Choroid plexus epithelial cell (primary cell): Measurements from ENCODE around the gene DSP.

ENCODE experiments used
- DNase-seq: peaks from one replicate; pipeline ENCODE4 v3.0.0-alpha.2; 2010; ENCODE audit warnings: low read depth
- H3K4me3 ChIP-seq: 2 replicates; pipeline ENCODE4 v1.5.1; 2011; ENCODE audit warnings: low read depth, mild to moderate bottlenecking, control low read depth, low read length, moderate library complexity
- TF ChIP-seq, protein P1 (sequence below): conservative IDR thresholded peaks from 2 replicates; pipeline ENCODE4 v1.5.1; 2011; ENCODE audit warnings: low read depth, mild to moderate bottlenecking, control low read depth, inconsistent platforms, low read length, moderate library complexity

The DSP gene

DNA sequence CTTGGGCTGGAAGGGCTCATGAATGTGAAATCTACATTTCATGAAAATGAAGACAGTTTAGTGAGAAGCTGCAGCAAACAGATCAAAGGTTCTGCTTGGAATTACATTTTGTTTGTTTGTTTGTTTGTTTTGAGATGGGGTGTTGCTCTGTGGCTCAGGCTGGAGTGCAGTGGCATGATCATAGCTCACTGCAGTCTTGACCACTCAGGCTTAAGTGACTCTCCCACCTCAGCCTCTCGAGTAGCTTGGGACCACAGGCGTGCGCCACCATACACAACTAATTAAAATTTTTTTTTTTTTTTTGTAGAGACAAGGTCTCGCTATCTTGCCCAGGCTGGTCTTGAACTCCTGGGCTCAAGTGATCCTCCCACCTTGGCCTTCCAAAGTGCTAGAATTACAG lies 5.8 kb downstream of the DSP start:
- no peak overlapping the region for H3K4me3 ChIP-seq
- DNase-seq = no peak
- TF ChIP-seq, protein P1, sequence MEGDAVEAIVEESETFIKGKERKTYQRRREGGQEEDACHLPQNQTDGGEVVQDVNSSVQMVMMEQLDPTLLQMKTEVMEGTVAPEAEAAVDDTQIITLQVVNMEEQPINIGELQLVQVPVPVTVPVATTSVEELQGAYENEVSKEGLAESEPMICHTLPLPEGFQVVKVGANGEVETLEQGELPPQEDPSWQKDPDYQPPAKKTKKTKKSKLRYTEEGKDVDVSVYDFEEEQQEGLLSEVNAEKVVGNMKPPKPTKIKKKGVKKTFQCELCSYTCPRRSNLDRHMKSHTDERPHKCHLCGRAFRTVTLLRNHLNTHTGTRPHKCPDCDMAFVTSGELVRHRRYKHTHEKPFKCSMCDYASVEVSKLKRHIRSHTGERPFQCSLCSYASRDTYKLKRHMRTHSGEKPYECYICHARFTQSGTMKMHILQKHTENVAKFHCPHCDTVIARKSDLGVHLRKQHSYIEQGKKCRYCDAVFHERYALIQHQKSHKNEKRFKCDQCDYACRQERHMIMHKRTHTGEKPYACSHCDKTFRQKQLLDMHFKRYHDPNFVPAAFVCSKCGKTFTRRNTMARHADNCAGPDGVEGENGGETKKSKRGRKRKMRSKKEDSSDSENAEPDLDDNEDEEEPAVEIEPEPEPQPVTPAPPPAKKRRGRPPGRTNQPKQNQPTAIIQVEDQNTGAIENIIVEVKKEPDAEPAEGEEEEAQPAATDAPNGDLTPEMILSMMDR = no peak

DNA sequence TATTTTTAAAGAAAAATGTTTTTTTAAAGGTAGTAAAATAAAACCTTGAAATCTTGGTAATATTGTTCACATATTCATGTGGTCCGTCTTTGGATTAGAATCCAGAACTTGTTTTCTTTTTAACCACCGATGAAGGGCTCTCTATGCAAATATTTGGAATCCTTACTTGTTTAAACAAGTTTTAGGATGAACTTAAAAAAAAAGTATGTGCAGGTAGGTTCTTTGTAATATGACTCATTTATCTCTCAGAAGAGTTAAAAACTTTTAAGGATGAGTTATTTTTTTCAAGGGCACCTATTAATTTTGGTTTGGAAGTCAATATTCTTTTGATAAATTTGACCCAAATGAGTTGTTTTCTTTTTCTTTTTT lies 8.9 kb downstream of the DSP start:
- TF ChIP-seq, protein P1 = no peak
- no peak overlapping the region for H3K4me3 ChIP-seq
- DNase-seq = no peak

DNA sequence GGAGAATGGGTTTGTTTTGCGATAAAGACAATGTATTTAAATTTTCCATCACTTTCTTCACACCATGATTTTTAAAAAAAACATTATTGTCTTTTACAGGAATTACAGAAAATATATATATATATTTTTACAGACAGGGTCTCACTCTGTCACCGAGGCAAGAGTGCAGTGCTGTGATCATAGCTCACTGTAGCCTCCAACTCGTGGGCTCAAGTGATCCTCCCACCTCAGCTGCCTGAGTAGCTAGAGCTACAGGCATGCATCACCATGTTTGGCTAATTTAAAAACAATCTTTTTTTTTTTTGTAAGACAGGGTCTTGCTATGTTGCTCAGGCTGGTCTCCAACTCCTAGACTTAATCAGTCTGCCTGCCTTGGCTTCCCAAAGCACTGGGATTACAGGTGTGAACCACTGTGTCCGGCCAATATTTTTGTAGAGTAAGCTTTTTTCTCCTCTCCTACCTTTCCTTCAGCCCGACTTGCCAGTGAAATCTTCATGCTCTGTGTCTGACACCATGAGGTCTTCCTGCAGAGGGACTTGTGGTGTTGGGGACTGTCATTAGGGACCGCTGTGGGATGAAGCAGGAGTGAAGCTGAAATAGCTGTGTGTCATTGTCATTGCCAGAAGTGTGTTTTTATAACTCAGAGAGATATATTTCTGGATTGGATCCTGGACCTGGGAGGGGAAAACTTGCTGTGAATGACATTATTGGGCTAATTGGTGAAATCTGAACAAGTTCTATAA lies 13.2 kb downstream of the DSP start:
- DNase-seq = no peak
- H3K4me3 ChIP-seq = no peak overlapping the region
- TF ChIP-seq, protein P1 = no peak

DNA sequence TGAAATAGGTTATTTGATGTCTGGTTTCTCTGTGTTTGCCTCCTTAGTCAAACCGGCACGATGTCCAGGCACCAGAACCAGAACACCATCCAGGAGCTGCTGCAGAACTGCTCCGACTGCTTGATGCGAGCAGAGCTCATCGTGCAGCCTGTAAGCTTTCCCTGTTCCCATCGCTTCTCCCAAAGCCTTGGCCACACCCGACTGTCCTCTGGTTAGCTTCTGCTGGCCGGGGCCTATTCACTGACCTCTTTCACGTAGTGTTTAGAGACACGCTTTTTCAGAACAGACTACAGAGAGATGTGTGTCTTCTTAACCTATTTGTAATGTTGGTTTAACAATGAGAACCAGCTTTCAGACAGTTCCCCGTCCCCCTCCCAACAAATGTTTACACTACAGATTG lies 14.2 kb downstream of the DSP start:
- DNase-seq = no peak
- no peak overlapping the region for H3K4me3 ChIP-seq
- TF ChIP-seq, protein P1 = no peak

DNA sequence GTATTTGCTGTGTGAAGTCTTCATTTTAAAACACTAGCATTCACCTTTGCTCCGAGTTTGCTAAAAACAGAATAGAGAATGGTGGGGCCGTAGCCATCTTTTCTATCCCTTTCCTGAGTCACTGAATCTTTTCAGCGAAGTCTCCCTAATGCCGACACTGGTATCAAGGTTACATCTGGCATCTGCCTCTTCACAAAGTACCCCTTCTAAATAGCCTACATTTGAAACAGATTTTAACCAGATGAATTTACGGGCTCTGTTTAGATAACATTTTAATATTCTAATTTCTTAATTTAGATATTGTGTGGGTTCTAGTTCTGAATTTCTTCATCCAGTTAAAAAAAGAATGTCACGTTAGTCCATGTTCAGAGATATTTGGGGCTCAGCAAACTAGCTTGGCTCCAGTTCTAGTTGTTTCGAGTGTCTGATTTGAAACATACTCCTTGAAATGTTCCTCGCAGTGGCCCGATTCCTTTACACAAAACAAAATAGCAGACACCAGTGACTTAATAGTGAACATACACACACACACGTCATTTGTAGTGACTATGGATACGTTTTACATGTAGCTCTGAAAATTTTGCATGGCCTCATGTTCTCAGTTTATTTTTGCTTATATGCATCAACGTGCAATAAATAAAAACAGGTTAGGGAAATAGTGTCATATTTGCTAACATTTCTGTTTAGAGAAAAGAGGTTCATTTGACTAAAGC lies 15.1 kb downstream of the DSP start:
- H3K4me3 ChIP-seq = no peak overlapping the region
- TF ChIP-seq, protein P1 = no peak
- no peak for DNase-seq

DNA sequence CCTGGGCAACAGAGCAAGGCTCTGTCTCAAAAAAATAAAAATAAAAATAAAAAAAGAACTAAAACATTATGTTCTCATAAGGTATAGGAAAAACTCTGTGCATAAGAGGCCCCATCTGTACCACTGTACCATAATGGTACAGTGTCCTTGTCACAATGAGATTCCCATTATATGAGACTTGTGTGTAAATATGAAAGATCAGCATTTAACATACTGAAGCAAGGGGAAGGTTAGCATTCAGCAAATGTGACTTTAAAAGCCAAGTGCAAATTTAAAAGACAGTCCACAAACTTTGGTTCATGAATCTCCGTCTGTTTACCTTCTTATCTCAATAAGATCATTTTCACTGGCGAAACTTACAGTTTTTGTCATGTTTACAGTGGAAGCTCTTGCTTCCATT lies 16.2 kb downstream of the DSP start:
- no peak overlapping the region for H3K4me3 ChIP-seq
- no peak for DNase-seq
- TF ChIP-seq, protein P1 = no peak

DNA sequence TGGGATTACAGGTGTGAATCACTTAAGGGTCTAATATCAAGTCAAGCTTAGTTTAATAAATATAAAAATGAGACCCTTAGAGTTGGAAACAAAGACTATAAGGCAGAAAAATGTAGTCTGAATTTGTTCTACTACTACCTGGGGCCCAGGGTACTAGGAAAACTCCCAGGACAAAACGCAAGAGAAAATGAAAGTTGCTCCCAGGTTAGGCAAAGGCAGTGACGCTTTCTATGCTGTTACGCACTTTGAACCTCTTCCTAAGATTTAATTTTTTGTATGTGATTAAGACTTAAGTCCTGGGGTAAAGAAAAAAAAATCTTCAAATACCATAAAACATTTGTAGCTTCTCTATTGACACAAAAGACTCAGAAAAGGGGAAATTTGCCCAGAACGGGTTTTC lies 17.3 kb downstream of the DSP start:
- no peak for DNase-seq
- no peak overlapping the region for H3K4me3 ChIP-seq

More for the DNA sequence above, 17.3 kb downstream of the DSP start:
- TF ChIP-seq, protein P1 = no peak
